ENCODE data around the gene SUCNR1.
A peak's percentile ranks its signal among the peaks of the same experiment; 100 is the strongest.
"Not testable (repeated sequence)": the region's sequence is repeated elsewhere in the genome, so short reads cannot be mapped to it uniquely, and the experiment has no call there.

SUCNR1 gene

GRCh38 chr3:151927915-151928525 is 54.6 kb downstream of the SUCNR1 start:
- intact Hi-C loops (cut with DNase I): not testable (repeated sequence)
- DNase-seq: peak in 2 of 10 donors; percentile 63 to 76

DNA sequence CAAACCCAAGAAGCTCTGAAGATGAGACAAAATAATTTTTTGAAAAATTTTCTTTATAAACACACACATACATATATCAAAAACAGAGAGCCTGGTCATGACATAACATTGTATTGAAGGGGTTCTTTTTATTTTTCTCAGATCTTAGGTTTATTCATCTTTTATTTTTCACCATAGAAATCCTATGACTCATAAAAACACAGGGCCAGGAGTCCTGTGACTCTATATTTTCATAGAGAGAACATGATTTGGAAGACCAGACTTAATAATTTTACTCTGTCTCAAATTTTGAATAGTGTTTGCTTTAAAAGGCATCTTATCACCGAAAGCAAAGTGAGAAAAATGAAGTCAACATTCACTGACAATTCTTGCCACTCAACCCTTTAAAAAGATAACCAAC is 57.7 kb downstream of the SUCNR1 start:
- intact Hi-C loops (cut with DNase I): no loop called here

GRCh38 chr3:151933234-151933853 is 59.9 kb downstream of the SUCNR1 start:
- no peak for DNase-seq
- intact Hi-C loops (cut with DNase I): no loop called here

More for the DNA sequence above, 57.7 kb downstream of the SUCNR1 start:
- no peak for DNase-seq

All from posterior cingulate gyrus (tissue), 11 donors.